ENCODE measurements around the gene VSTM2B. TPM values are rescaled to one million over a fixed set of nuclear protein-coding genes. Genes with fewer than 3 reads are reported as not detected.

Gene VSTM2B
- total RNA-seq, 1 experiment from 2014 or later, result not detected

DNA sequence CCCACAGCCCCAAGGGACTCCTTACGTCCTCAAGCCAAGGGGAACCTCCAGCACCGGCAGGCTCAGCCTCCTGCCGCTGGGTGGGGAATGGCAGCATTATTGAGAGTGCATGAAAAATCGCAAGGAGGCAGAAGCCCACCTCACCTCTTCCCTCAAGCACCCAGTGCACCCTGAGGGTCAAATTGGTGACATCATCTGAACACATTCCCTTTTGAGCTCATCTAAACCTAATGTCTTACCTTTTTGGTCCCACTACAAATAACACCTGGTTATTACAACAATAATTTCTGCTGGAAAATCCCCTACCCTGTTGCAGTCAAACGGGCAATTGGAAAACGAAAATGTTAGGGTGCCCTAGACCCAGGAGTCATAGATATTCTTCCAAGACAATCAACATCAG, 68.1 kb downstream of the VSTM2B start:
- no TSS peak for BruUV-seq (replicated peaks)
- H3K27ac ChIP-seq (ENCODE audit: low read depth, low read length, poor library complexity, severe bottlenecking), result no peak overlapping the region
- ChIA-PET CTCF (no interaction called here), POLR2A (ENCODE audit: low non-redundant PET) (no interaction called here)
- H3K36me3 ChIP-seq (ENCODE audit: insufficient read depth, low read length, poor library complexity, severe bottlenecking), result no peaks in the 10 kb centered on the region
- H3K27me3 ChIP-seq (replicated peaks; ENCODE audit: insufficient read depth, low read depth, low read length, poor library complexity), result peaks cover 83% of the 10 kb centered on the region
- no peak overlapping the region for H3K4me3 ChIP-seq (ENCODE audit: low read depth, low read length, poor library complexity, severe bottlenecking)
- DNase-seq (ENCODE audit: low spot score), result no peak
- intact Hi-C loops (cut with micrococcal nuclease; ENCODE audit: unreplicated experiment), result no loop called here
- no peaks in the 10 kb centered on the region for H3K9me3 ChIP-seq (ENCODE audit: low read depth, low read length, poor library complexity, severe bottlenecking)
- H3K4me1 ChIP-seq (ENCODE audit: insufficient read depth, low read length, poor library complexity, severe bottlenecking), result no peaks in the 10 kb centered on the region
- TF ChIP-seq, protein P1, sequence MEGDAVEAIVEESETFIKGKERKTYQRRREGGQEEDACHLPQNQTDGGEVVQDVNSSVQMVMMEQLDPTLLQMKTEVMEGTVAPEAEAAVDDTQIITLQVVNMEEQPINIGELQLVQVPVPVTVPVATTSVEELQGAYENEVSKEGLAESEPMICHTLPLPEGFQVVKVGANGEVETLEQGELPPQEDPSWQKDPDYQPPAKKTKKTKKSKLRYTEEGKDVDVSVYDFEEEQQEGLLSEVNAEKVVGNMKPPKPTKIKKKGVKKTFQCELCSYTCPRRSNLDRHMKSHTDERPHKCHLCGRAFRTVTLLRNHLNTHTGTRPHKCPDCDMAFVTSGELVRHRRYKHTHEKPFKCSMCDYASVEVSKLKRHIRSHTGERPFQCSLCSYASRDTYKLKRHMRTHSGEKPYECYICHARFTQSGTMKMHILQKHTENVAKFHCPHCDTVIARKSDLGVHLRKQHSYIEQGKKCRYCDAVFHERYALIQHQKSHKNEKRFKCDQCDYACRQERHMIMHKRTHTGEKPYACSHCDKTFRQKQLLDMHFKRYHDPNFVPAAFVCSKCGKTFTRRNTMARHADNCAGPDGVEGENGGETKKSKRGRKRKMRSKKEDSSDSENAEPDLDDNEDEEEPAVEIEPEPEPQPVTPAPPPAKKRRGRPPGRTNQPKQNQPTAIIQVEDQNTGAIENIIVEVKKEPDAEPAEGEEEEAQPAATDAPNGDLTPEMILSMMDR (conservative IDR thresholded peaks at IDR 0.05; ENCODE audit: low read depth, low read length), result no peak
- TF ChIP-seq EZH2 (IDR thresholded peaks at IDR 0.05; ENCODE audit: borderline replicate concordance, low read depth, low read length, poor library complexity, severe bottlenecking), result no peak

DNA sequence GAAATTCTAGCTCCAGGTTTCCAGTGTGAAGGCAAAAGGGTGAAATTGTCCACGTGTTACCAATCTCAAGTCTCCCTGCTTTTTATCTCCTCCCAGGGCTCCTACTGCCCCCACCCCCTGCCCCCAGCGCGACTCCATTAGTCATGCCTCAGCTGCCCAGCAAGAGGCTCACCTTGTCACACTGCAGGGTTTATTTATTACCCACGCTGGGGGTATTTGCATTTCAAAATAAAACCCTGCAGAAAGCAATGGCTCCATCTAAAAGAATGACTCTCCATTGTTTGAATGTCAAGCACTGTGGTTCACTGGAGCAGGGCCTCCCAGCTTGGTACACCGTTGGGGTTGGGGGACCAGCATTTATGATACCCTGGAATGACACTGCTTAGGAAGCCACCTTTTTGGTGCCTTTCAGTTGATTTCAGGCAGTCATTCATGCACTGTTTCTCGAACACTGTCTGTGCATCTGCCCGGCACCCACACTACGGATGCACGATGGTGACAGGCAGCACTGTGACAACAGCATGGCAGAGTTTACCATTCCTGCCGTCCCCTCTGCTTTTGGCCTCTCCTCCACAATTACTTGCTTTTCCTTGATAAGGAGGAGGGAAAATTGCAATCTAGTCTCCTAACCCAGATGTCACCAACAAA, 70.4 kb downstream of the VSTM2B start:
- intact Hi-C loops (cut with micrococcal nuclease; ENCODE audit: unreplicated experiment), result no loop called here
- no TSS peak for BruUV-seq (replicated peaks)
- Histone ChIP-seq H3K27me3 (replicated peaks; ENCODE audit: insufficient read depth, low read depth, low read length, poor library complexity) (peaks cover 78% of the 10 kb centered on the region), H3K4me3 (ENCODE audit: low read depth, low read length, poor library complexity, severe bottlenecking) (no peak overlapping the region), H3K36me3 (ENCODE audit: insufficient read depth, low read length, poor library complexity, severe bottlenecking) (no peaks in the 10 kb centered on the region), H3K27ac (ENCODE audit: low read depth, low read length, poor library complexity, severe bottlenecking) (no peak overlapping the region), H3K4me1 (ENCODE audit: insufficient read depth, low read length, poor library complexity, severe bottlenecking) (no peaks in the 10 kb centered on the region), H3K9me3 (ENCODE audit: low read depth, low read length, poor library complexity, severe bottlenecking) (no peaks in the 10 kb centered on the region)
- TF ChIP-seq, protein P1 (conservative IDR thresholded peaks at IDR 0.05; ENCODE audit: low read depth, low read length), result no peak
- TF ChIP-seq EZH2 (IDR thresholded peaks at IDR 0.05; ENCODE audit: borderline replicate concordance, low read depth, low read length, poor library complexity, severe bottlenecking), result no peak
- no peak for DNase-seq (ENCODE audit: low spot score)
- ChIA-PET POLR2A (ENCODE audit: low non-redundant PET) (no interaction called here), CTCF (interaction anchor here (0.5 kb wide), 1 partner anchor 12 kb away, joined by 3 read pairs; no protein-coding TSS in a partner anchor)

DNA sequence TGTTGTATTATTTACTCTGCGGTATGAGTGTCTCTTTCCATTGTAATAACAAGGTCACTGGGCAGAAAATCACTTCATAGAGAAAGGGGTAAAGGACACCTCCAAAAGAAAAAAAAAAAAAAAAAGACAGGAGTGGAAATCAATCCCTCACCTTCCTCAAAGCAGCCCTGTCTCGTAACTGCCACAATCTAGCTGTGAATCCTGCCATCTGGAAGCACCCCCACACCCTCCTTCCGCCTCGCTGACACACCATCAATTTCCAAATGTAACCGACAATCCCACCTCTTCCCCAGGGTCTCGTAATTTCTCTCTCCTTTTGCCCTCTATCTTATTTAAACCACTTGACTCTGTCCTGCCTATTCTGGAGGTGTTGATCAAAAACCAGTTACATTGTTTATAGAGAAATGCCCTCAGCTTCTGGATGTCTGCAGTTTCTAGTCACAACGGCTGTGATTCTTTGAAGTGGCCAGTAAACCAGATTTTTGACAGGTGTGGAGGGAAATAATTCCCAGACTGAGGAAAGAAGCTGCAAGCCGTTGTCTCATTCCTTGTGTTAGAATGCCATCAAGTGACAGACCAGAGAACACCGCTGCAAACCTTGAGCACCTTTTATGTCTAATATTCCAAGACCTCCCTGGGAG, 71.2 kb downstream of the VSTM2B start:
- POLR2A ChIA-PET (ENCODE audit: low non-redundant PET), result no interaction called here
- Histone ChIP-seq H3K4me1 (ENCODE audit: insufficient read depth, low read length, poor library complexity, severe bottlenecking) (no peaks in the 10 kb centered on the region), H3K36me3 (ENCODE audit: insufficient read depth, low read length, poor library complexity, severe bottlenecking) (no peaks in the 10 kb centered on the region), H3K4me3 (ENCODE audit: low read depth, low read length, poor library complexity, severe bottlenecking) (no peak overlapping the region), H3K27ac (ENCODE audit: low read depth, low read length, poor library complexity, severe bottlenecking) (no peak overlapping the region), H3K9me3 (ENCODE audit: low read depth, low read length, poor library complexity, severe bottlenecking) (no peaks in the 10 kb centered on the region), H3K27me3 (replicated peaks; ENCODE audit: insufficient read depth, low read depth, low read length, poor library complexity) (peaks cover 70% of the 10 kb centered on the region)
- no peak for TF ChIP-seq EZH2 (IDR thresholded peaks at IDR 0.05; ENCODE audit: borderline replicate concordance, low read depth, low read length, poor library complexity, severe bottlenecking)
- TF ChIP-seq, protein P1 (conservative IDR thresholded peaks at IDR 0.05; ENCODE audit: low read depth, low read length), result 0 out of 2 replicates have a peak, but pooled peaks have one; percentile 25
- intact Hi-C loops (cut with micrococcal nuclease; ENCODE audit: unreplicated experiment), result no loop called here
- DNase-seq (ENCODE audit: low spot score), result peak; percentile 10
- BruUV-seq (replicated peaks), result no TSS peak
- CTCF ChIA-PET, result interaction anchor here (0.5 kb wide), 1 partner anchor 11 kb away, joined by 3 read pairs; no protein-coding TSS in a partner anchor
